ENCODE measurements around the gene BCL11A.

The BCL11A gene

DNA sequence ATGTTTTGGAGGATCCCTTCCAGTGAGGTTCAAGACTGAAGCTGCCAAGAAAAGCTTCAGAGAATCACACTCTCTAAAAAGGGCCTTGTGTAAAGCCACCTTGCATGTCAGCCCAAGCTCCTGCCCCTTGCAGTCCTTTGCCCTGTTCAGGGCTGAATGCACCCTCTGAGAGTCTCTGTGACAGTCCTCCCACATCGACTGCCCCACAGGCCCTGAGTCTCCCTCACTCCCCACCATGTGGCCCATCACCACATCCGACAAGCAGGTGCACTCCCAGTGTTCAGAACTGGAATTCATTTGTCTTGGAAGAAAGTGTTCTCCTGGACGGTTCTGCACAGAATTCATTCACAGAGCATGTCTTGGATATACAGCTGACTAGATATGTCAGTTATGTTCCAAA lies 31.0 kb downstream of the BCL11A start:
- DNase-seq, result no peak

DNA sequence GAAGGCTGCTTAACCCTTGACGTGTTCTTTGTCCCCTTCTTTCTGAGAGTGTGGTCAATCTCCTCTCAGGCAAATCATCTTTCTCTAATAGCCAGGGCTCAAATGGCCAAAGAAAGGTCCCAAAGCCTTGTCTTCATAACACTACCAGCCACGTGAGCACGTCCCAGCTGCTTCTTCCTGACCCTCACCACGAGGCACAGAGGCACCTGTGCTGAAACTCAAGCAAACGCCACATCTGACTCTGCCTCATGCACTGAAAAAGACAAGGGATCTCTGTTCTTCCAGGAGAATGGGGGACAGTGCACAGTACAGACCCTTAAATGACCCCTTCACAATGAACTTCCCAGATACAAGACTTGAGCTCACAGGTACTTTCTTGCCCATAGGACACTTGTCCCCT lies 31.8 kb downstream of the BCL11A start:
- no peak for DNase-seq

- no peak for DNase-seq
Observed at GRCh38 chr2:60520917-60521539, 32.4 kb downstream of the BCL11A start.

- DNase-seq, result no peak
Observed at GRCh38 chr2:60520151-60520876, 33.1 kb downstream of the BCL11A start.

GRCh38 chr2:60519231-60519863 lies 34.1 kb downstream of the BCL11A start:
- DNase-seq, result no peak

DNA sequence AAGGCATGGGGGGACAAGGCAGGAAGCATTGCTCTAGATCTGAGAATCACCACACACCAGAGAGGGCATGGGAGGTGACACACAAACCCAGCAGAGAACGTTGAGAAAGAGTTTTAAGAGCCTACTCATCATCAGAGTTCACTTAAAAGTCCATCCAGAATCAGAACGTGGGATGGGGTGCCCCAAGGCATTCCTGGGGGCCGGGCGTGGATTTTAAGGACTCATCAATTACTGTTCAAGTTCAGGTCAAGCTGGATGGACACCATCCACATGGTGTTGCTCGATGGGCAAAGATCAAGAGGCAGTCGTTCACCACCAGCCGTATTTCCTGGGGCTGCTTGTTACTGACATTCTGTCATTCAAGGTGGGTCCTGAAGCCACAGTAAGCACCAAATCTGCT lies 34.9 kb downstream of the BCL11A start:
- no peak for DNase-seq

GRCh38 chr2:60517446-60517845 lies 36.0 kb downstream of the BCL11A start:
- no peak for DNase-seq

GRCh38 chr2:60516826-60517225 lies 36.6 kb downstream of the BCL11A start:
- no peak for DNase-seq

GRCh38 chr2:60516383-60516811 lies 37.1 kb downstream of the BCL11A start:
- DNase-seq, result no peak

- no peak for DNase-seq
Observed at GRCh38 chr2:60515721-60516226, 37.7 kb downstream of the BCL11A start.

DNA sequence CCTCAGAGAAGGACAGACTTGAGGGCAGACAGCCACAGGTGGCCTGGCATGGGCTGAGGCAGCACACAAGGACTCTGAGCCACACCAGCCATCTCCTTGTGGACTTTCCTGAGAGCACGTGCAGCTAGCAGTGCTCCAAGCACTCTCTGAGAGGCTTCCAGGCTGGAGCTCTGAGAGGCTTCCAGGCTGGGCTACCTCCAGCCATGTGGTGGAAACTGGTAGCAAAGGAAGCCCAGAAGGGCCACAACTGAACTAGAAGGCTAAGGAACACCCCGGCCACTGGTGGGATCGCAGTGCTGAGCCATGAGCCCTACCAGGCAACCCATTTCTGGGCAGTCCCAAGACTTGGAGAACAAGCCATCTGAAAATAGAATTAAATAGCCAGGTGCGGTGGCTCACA lies 39.5 kb downstream of the BCL11A start:
- DNase-seq, result no peak

GRCh38 chr2:60513191-60513590 lies 40.3 kb downstream of the BCL11A start:
- DNase-seq, result no peak

DNA sequence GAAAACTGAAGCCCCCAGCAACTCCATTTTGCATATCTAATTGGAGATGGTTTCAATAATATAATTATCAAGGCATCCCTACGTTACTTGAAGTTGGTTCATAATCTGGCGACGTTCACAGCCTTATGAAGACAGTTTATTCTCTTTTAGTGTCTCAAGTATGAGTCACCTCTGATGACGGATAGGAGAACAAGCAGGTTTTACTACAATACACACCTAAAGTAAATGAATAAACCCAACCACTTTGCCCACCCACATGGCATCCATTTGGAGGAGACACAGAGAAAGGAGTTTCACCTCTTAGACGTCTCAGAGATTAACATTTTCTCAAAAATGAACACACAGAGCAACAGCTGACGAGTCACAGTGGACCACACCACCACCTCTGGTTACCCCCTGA lies 40.8 kb downstream of the BCL11A start:
- DNase-seq, result no peak

DNA sequence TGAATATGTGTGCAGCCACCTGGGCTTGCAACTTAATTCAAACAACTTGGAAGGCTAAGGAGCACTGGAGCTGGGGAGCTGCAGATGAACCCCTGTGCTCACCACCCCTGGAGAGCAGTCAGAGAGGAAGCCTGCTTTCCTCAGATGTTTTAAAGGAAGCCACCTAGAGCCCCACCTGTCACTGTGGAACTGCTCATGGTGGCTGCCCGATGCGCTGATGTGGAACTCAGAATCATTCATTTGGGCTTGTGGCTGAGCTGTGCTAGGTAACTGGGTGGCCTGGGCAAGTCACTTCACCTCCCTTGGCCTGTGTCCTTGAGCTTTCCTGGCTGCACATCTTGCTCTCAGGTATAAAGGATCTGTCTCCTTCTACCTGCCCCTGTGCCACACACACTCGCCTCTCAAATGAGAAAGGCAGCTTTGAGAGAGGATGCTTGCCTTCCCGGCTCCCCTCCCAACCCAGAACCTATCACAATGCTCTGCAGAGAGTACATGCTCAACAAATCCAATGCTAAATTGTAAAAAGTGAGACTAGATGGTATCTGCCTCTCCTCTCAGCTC lies 41.3 kb downstream of the BCL11A start:
- DNase-seq, result no peak

GRCh38 chr2:60510713-60511112 lies 42.7 kb downstream of the BCL11A start:
- no peak for DNase-seq

- DNase-seq, result no peak
Observed at GRCh38 chr2:60509066-60509465, 44.4 kb downstream of the BCL11A start.

- no peak for DNase-seq
Observed at GRCh38 chr2:60508339-60508917, 45.0 kb downstream of the BCL11A start.

GRCh38 chr2:60507211-60507965 lies 46.1 kb downstream of the BCL11A start:
- no peak for DNase-seq

GRCh38 chr2:60505880-60506260 lies 47.6 kb downstream of the BCL11A start:
- no peak for DNase-seq

DNA sequence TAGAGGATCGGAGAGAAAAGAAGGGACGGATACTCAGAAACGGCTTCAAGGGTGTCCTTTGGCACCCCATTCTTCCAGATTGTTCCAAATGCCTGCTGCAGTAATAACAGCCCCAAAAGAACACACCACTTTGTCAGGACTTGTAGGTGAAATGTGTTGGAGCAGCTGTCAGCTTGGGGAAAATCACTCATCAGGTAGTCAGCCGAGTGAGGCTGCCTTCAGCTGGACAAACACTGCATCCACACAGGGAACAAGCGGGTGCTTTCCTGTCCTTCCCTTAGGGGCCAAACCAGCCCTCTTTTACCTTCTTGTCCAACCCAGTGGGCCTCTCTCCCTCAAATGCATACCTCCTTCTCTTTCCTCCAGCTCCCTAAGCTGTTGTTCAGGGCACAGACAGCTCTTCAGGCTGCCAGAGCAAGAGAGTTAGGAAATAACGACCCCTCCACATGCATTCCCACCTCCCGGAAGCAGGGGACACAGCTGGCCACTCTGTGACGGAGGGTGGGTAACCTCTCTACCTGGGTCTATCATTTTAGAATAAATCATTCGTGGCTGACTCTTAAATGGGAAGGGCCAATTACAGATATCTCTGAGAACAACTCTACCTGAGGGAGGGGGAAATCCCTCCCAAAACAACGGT lies 48.1 kb downstream of the BCL11A start:
- no peak for DNase-seq

DNA sequence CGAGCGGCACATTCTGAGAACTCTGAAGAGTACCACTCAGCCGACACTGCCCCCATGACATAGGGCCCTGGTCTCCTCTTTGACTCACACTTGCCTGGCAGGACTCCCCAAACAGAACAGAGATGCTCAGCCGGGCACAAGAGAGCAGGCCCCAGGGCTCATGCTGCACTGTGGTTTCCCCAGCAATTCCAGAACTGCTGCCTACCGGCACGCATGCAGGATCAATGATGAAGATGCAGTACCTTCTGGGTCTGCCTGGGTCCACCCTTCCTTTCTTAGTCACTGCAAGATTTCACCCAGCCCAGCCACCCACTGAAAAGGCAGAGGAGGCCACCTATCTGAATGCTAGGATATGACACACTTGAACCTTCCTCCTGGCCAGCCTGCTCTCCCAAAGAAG lies 49.4 kb downstream of the BCL11A start:
- DNase-seq, result no peak

GRCh38 chr2:60502144-60502543 lies 51.3 kb downstream of the BCL11A start:
- DNase-seq, result no peak
